GM12891 (cell line): ENCODE measurements around the gene SLCO3A1.

Experiments used
- PAX5 ChIP-seq: IDR thresholded peaks from 2 replicates; pipeline ENCODE4 v1.6.1; 2011; ENCODE audit warnings: low read length, moderate library complexity, mild to moderate bottlenecking; ENCODE audit not compliant: insufficient read depth, severe bottlenecking
- POLR2A ChIP-seq: IDR thresholded peaks from 2 replicates; pipeline ENCODE4 v1.6.1; 2011; ENCODE audit warnings: low read depth, low read length, control low read depth
- POLR2AphosphoS5 ChIP-seq: IDR thresholded peaks from 2 replicates; pipeline ENCODE4 v1.6.1; 2011; ENCODE audit warnings: low read depth, low read length, control low read depth
- POU2F2 ChIP-seq: IDR thresholded peaks from 2 replicates; pipeline ENCODE4 v1.6.1; 2011; ENCODE audit warnings: low read depth, mild to moderate bottlenecking, control low read depth, low read length, moderate library complexity
- SPI1 ChIP-seq: IDR thresholded peaks from 2 replicates; pipeline ENCODE4 v1.6.1; 2011; ENCODE audit warnings: low read depth, low read length, control low read depth
- TAF1 ChIP-seq: IDR thresholded peaks from 2 replicates; pipeline ENCODE4 v1.6.1; 2011; ENCODE audit warnings: low read depth, low read length, control low read depth

DNA sequence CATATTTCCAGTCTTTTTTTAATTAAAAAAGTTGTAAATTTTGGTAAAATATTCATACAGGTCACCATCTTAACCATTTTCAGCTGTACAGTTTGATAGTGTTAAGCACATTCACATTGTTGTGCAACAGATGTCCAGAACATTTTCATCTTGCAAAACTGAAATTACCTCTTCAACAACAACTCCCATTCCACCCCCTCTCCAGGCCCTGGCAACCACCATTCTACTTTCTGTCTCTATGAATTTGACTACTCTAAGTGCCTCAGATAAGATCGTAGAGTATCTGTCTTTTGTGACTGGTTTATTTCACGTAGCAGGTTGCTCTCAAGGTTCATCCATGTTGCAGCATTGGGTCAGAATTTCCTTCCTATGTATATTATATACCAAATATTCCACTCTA, 76.0 kb downstream of the SLCO3A1 start:
- no peak for TF ChIP-seq POLR2A
- no peak for TF ChIP-seq POU2F2
- TF ChIP-seq TAF1 = no peak
- no peak for TF ChIP-seq POLR2AphosphoS5
- TF ChIP-seq SPI1 = no peak
- no peak for TF ChIP-seq PAX5
